PC-9 (cell line): ENCODE results near the gene ID1.

Source experiments
- CTCF ChIP-seq: fragments of 200-600 bp; sonication (generic); conservative IDR thresholded peaks from 2 replicates; pipeline ENCODE4 v1.6.1; 2017; ENCODE audit warnings: mixed run types, antibody characterized with exemption, mild to moderate bottlenecking, moderate library complexity
- EZH2 ChIP-seq: fragments of 200-600 bp; sonication (generic); IDR thresholded peaks from 2 replicates; pipeline ENCODE4 v1.8.0; 2017; ENCODE audit warnings: antibody characterized with exemption, low read depth

GRCh38 chr20:31566658-31567379 is 38.3 kb upstream of the ID1 start:
- TF ChIP-seq EZH2 (no peak), CTCF (0 out of 2 replicates have a peak, but pooled peaks have one; percentile 47)
